Measurements from ENCODE around the gene CC2D2B. TPM values are rescaled to one million over a fixed set of nuclear protein-coding genes. Genes with fewer than 3 reads are reported as not detected.

Gene CC2D2B
- total and polyA plus RNA-seq, 4 donors, result 0.05 to 0.59 (median 0.08) TPM

- Histone ChIP-seq H3K9ac (ENCODE audit: low read depth in 1 of 2, low read length in 2 of 2) (no peak overlapping the region), H3K27ac (ENCODE audit: low read depth in 1 of 2, low read length in 2 of 2) (no peak overlapping the region), H3K4me1 (ENCODE audit: control insufficient read depth in 4 of 4, insufficient read depth in 4 of 4, low read length in 3 of 4) (no peaks in the 10 kb centered on the region), H3K4me3 (ENCODE audit: low read depth in 1 of 3, low read length in 3 of 3) (no peak overlapping the region), H3K27me3 (ENCODE audit: control insufficient read depth in 4 of 4, insufficient read depth in 4 of 4, low read length in 3 of 4) (no peaks in the 10 kb centered on the region), H3K36me3 (ENCODE audit: control insufficient read depth in 4 of 4, insufficient read depth in 3 of 4, low read depth in 1 of 4, low read length in 3 of 4) (no peaks in the 10 kb centered on the region), H3K9me3 (ENCODE audit: control insufficient read depth in 4 of 4, low read length in 3 of 4) (no peaks in the 10 kb centered on the region)
- WGBS, result 88% methylated on average over 2 of the region's 2 CpGs
- no peak for DNase-seq (ENCODE audit: low spot score)
- TF ChIP-seq YY1 (IDR thresholded peaks at IDR 0.05) (no peak), JUND (IDR thresholded peaks at IDR 0.05) (no peak), RXRA (IDR thresholded peaks at IDR 0.05) (no peak), EGR1 (IDR thresholded peaks at IDR 0.05; ENCODE audit: low read depth in 2 of 2) (no peak), HNF4G (IDR thresholded peaks at IDR 0.05) (no peak), MAX (IDR thresholded peaks at IDR 0.05) (no peak), CTCF (IDR thresholded peaks at IDR 0.05; ENCODE audit: low read depth, low read length, missing input control) (no peak), TAF1 (conservative IDR thresholded peaks at IDR 0.05) (no peak), FOXA1 (IDR thresholded peaks at IDR 0.05) (no peak), ATF3 (IDR thresholded peaks at IDR 0.05) (no peak)
Measured at GRCh38 chr10:95880704-95881103, 27.1 kb upstream of the CC2D2B start.

GRCh38 chr10:95881316-95881715 is 26.5 kb upstream of the CC2D2B start:
- Histone ChIP-seq H3K27ac (ENCODE audit: low read depth in 1 of 2, low read length in 2 of 2) (no peak overlapping the region), H3K27me3 (ENCODE audit: control insufficient read depth in 4 of 4, insufficient read depth in 4 of 4, low read length in 3 of 4) (no peaks in the 10 kb centered on the region), H3K4me1 (ENCODE audit: control insufficient read depth in 4 of 4, insufficient read depth in 4 of 4, low read length in 3 of 4) (no peaks in the 10 kb centered on the region), H3K9me3 (ENCODE audit: control insufficient read depth in 4 of 4, low read length in 3 of 4) (no peaks in the 10 kb centered on the region), H3K36me3 (ENCODE audit: control insufficient read depth in 4 of 4, insufficient read depth in 3 of 4, low read depth in 1 of 4, low read length in 3 of 4) (no peaks in the 10 kb centered on the region), H3K4me3 (ENCODE audit: low read depth in 1 of 3, low read length in 3 of 3) (no peak overlapping the region), H3K9ac (ENCODE audit: low read depth in 1 of 2, low read length in 2 of 2) (no peak overlapping the region)
- no peak for DNase-seq (ENCODE audit: low spot score)
- TF ChIP-seq RXRA (IDR thresholded peaks at IDR 0.05), result no peak
- TF ChIP-seq HNF4A (conservative IDR thresholded peaks at IDR 0.05), result no peak
- no peak for TF ChIP-seq GABPA (IDR thresholded peaks at IDR 0.05 in 1 of 2, conservative IDR thresholded peaks at IDR 0.05 in 1 of 2)
- no peak for TF ChIP-seq MAX (IDR thresholded peaks at IDR 0.05)
- no peak for TF ChIP-seq HNF4G (IDR thresholded peaks at IDR 0.05)
- TF ChIP-seq REST (IDR thresholded peaks at IDR 0.05), result no peak
- TF ChIP-seq NR2F2 (IDR thresholded peaks at IDR 0.05), result no peak
- TF ChIP-seq TAF1 (conservative IDR thresholded peaks at IDR 0.05), result no peak
- no peak for TF ChIP-seq RAD21 (IDR thresholded peaks at IDR 0.05)
- TF ChIP-seq CTCF (IDR thresholded peaks at IDR 0.05; ENCODE audit: low read depth, low read length, missing input control), result no peak
- TF ChIP-seq FOXA2 (IDR thresholded peaks at IDR 0.05), result no peak
- TF ChIP-seq ATF3 (IDR thresholded peaks at IDR 0.05), result no peak
- TF ChIP-seq EGR1 (IDR thresholded peaks at IDR 0.05; ENCODE audit: low read depth in 2 of 2), result no peak
- TF ChIP-seq YY1 (IDR thresholded peaks at IDR 0.05), result no peak
- TF ChIP-seq JUND (IDR thresholded peaks at IDR 0.05), result no peak
- TF ChIP-seq SP1 (IDR thresholded peaks at IDR 0.05), result no peak
- TF ChIP-seq ZBTB33 (IDR thresholded peaks at IDR 0.05), result no peak
- no peak for TF ChIP-seq FOXA1 (IDR thresholded peaks at IDR 0.05)
